ENCODE measurements around the gene ABLIM3. TPM values are rescaled to one million over a fixed set of nuclear protein-coding genes. Genes with fewer than 3 reads are reported as not detected.

ABLIM3 gene
- total and polyA plus RNA-seq, 2 of the 8 experiments (the other 6 are each of a cell fraction or from before 2014, with no cell fraction given): 0.36 to 0.56 TPM

DNA sequence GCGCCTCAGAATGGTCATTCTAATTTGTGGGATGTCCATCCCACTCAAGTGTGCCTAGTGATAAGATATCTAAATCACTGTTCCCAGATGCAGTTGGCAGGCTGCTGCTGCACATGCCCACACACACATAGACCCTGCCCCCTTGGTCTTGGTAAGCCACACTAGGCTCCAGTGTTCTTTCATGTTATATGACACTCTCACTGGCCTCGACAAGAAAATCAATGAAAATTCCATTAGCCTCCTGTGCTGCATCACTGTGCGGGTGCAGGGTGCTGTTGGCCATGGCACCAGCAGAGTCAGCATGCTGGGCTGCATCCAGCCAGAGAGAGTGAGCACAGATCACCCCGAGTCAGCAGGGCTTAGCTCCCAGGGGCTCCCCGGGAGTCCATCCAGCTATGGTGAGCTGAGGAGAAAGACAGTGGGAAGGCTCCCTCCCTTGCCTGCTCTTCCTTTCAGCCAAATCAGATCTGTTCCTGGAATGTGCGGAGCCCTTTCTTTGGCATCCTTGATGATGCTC lies 59.9 kb downstream of the ABLIM3 start:
- Histone ChIP-seq H2AFZ (ENCODE audit: low read length) (no peak overlapping the region), H2AK5ac (ENCODE audit: low read depth, low read length) (no peak overlapping the region), H2BK120ac (replicated peaks; ENCODE audit: low read depth, low read length) (no peak overlapping the region), H3K36me3 (ENCODE audit: control insufficient read depth in 2 of 4, insufficient read depth in 4 of 4, low read length in 3 of 4) (no peaks in the 10 kb centered on the region), H4K91ac (replicated peaks; ENCODE audit: insufficient read length, low read length) (no peak overlapping the region), H2BK20ac (ENCODE audit: low read length) (no peak overlapping the region), H3K4ac (replicated peaks; ENCODE audit: insufficient read length, low read depth, low read length) (no peak overlapping the region), H4K8ac (ENCODE audit: extremely low read depth, insufficient read depth, low read length) (no peak overlapping the region), H3K27me3 (replicated peaks in 1 of 4; ENCODE audit: control insufficient read depth in 3 of 4, extremely low read depth in 1 of 4, insufficient read depth in 3 of 4, low read length in 3 of 4) (peaks cover 0 to 2% (median 0%) of the 10 kb centered on the region in 4 experiments; a peak in 1 of 7 replicates), H3K4me1 (replicated peaks in 1 of 4; ENCODE audit: control insufficient read depth in 3 of 4, insufficient read depth in 4 of 4, low read length in 3 of 4) (no peaks in the 10 kb centered on the region), H3K9me3 (ENCODE audit: insufficient read depth in 2 of 2, low read depth in 1 of 2, low read length in 1 of 2) (no peaks in the 10 kb centered on the region), H3K23me2 (ENCODE audit: low read depth, low read length) (peaks cover 10% of the 10 kb centered on the region; the same call in 1 of the 2 replicates), H3K4me3 (ENCODE audit: extremely low read depth in 1 of 4, insufficient read depth in 2 of 4, low read depth in 3 of 4, low read length in 4 of 4) (no peak overlapping the region), H4K20me1 (replicated peaks in 1 of 2; ENCODE audit: control insufficient read depth in 1 of 2, insufficient read depth in 2 of 2, low read length in 2 of 2) (peaks cover 0 to 7% of the 10 kb centered on the region in 2 experiments), H2BK5ac (ENCODE audit: low read depth, low read length) (no peak overlapping the region), H3K18ac (ENCODE audit: extremely low read depth, low read length) (no peak overlapping the region), H3K56ac (replicated peaks; ENCODE audit: insufficient read length, low read depth, low read length) (no peak overlapping the region), H3K27ac (ENCODE audit: low read depth, low read length) (0 out of 2 replicates have a peak overlapping the region, but pooled peaks have one; percentile 15), H4K5ac (ENCODE audit: insufficient read length, low read depth, low read length) (no peak overlapping the region), H3K14ac (ENCODE audit: insufficient read length) (no peak overlapping the region), H3K79me2 (ENCODE audit: control insufficient read depth in 1 of 2, insufficient read depth in 2 of 2, low read length in 2 of 2) (no peaks in the 10 kb centered on the region), H3K79me1 (ENCODE audit: low read depth, low read length) (no peaks in the 10 kb centered on the region; the same call in 1 of the 2 replicates), H2BK15ac (ENCODE audit: low read length) (no peak overlapping the region), H3K23ac (ENCODE audit: insufficient read length) (no peak overlapping the region), H3K4me2 (ENCODE audit: insufficient read depth in 1 of 2, low read depth in 2 of 2, low read length in 2 of 2) (no peak overlapping the region), H2BK12ac (ENCODE audit: low read depth, low read length) (no peak overlapping the region), H3K9ac (replicated peaks in 1 of 4; ENCODE audit: extremely low read depth in 1 of 4, low read depth in 3 of 4, low read length in 3 of 4) (no peak overlapping the region)
- POLR2A ChIA-PET (ENCODE audit: partially characterized antibody): no interaction called here
- CTCF ChIA-PET (ENCODE audit: partially characterized antibody): interaction anchor here (0.6 to 1.5 kb wide), 2 partner anchors 21 to 64 kb away, joined by 3 to 6 read pairs; no protein-coding TSS in a partner anchor
- FAIRE-seq (no peak), DNase-seq (ENCODE audit: low read depth in 1 of 2, low spot score in 2 of 2) (peak in 1 of 2 experiments; percentile 26)
- TF ChIP-seq HDAC2 (IDR thresholded peaks at IDR 0.05; ENCODE audit: borderline replicate concordance in 1 of 2, low read depth in 2 of 2, low read length in 2 of 2) (no peak), RXRA (IDR thresholded peaks at IDR 0.05; ENCODE audit: insufficient read depth, low read depth, low read length) (no peak), SRF (IDR thresholded peaks at IDR 0.05; ENCODE audit: low read depth, low read length) (no peak), CHD2 (IDR thresholded peaks at IDR 0.05; ENCODE audit: low read length) (no peak), JUN (IDR thresholded peaks at IDR 0.05; ENCODE audit: low read depth, low read length) (no peak), SUZ12 (IDR thresholded peaks at IDR 0.05; ENCODE audit: low read length) (no peak), YY1 (IDR thresholded peaks at IDR 0.05; ENCODE audit: low read depth, low read length) (no peak), ASH2L (IDR thresholded peaks at IDR 0.05; ENCODE audit: low read length) (no peak), CTBP2 (IDR thresholded peaks at IDR 0.05; ENCODE audit: borderline replicate concordance, insufficient read depth, insufficient read length, low read length) (no peak)
- TF ChIP-seq, protein P1, sequence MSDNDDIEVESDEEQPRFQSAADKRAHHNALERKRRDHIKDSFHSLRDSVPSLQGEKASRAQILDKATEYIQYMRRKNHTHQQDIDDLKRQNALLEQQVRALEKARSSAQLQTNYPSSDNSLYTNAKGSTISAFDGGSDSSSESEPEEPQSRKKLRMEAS (IDR thresholded peaks at IDR 0.05): no peak
- 75% methylated on average over 6 of the region's 6 CpGs; no CpG with 5 or more reads in 1 of the 2 experiments for WGBS, 2 experiments (ENCODE audit: extremely low coverage in 1 of 2, insufficient coverage in 1 of 2, insufficient read length in 1 of 2, insufficient replicate concordance in 2 of 2, low coverage in 1 of 2, low lambda C conversion rate in 2 of 2, missing lambda C conversion rate in 1 of 2)
